ENCODE data around the gene CD7.
A peak's percentile ranks its signal among the peaks of the same experiment; 100 is the strongest.

The CD7 gene

DNA sequence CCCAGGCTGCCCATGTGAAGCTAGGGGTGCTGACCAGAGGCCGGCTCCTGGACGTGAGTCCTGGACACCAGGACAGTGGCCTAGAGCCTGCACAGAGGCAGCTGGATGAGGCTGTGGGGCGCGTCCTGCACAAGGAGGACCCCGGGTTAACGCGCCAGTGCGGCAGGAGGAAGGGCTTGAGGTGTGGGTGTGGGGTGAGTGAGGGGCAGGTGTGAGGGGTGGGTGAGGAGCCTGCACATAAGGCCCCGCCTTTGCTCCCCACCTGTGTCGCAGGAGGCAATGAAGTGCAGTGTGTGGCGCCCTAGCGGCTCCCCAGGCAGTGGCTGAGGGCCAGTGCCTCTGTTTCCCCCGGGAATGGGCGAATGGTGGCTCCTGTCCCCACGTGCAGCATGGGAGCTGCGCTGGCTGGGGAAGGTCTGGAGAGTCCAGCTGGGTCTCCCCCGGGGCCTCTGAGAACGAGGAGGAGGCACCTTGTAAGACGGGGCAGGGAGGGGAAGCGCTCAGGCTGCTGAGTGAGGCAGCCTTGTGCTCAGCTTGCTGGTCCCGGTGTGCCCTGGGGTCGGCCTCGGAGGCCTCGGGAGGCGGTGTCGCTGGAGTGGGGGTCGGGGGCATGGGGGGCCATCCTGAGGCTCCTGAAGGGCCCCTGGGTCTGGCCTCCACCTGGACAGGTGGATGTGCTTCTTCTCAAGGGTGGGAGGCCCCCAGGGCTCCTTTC, 3.2 kb downstream of the CD7 start:
- no peak for DNase-seq

DNA sequence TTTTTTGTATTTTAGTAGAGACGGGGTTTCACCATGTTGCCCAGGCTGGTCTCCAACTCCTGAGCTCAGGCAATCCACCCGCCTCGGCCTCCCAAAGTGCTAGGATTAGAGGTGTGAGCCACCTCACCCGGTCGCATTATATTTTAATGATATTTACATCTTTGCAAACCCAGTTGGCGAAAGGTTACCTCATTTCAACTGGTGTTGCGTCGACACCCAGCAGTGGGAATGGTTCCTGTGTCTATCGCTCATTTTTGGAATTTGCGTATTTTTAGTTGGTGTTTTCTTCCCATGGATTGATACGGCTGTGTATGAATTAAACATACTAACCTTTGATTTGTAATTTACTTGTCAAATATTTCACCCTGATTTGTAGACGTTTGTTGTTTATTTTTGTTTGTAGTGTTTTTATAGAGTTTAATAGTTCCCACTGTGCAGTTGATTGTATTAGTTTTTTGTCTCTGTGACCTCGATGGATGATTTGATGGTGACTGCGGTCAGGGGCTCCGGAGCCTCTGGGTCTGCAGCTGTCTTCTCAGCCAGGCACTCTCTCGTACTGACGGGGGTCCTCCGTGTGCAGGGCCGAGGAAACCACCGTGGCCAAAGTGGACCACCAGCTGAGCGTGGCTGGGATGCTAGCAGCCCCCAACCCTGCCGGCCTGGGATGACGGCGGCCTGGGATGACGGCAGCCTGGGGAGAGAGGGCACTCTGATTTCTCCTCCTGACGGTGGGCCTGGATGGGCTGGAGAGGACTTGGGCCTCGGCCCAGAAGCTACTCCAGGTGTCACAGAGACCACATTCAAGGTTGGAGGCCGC, 4.0 kb downstream of the CD7 start:
- no peak for DNase-seq

DNA sequence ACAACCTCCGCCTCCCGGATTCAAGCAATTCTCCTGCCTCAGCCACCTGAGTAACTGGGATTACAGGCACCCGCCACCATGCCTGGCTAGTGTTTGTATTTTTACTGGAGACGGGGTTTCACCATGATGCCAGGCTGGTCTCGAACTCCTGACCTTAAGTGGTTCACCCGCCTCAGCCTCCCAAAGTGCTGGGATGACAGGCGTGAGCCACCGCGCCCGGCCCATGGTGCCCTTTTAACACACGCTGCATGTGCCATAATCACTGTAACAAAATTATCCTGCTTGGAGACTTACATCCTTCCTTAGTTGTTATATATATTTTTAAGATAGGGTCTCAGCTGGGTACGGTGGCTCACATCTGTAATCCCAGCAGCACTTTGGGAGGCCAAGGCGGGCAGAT, 5.4 kb downstream of the CD7 start:
- DNase-seq, result no peak

DNA sequence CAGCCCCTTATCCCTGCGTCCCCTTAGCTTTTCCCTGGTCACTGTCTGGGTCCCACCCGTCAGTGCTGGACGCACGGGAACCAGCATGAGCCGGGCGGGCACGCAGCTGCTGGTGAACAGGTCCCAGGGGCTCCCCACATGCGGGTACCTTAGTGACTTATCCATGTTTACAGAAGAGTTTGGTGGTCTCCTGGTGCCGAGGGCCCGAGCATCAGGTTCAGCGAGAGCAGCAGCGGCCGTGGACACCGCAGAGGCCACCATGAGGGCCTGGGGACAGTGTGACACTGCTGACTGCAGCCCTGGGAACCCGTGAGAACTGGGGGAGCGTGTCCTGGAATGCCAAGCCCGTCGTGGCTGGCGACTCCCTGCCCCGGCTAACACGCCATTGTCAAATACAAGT, 6.5 kb downstream of the CD7 start:
- no peak for DNase-seq

DNA sequence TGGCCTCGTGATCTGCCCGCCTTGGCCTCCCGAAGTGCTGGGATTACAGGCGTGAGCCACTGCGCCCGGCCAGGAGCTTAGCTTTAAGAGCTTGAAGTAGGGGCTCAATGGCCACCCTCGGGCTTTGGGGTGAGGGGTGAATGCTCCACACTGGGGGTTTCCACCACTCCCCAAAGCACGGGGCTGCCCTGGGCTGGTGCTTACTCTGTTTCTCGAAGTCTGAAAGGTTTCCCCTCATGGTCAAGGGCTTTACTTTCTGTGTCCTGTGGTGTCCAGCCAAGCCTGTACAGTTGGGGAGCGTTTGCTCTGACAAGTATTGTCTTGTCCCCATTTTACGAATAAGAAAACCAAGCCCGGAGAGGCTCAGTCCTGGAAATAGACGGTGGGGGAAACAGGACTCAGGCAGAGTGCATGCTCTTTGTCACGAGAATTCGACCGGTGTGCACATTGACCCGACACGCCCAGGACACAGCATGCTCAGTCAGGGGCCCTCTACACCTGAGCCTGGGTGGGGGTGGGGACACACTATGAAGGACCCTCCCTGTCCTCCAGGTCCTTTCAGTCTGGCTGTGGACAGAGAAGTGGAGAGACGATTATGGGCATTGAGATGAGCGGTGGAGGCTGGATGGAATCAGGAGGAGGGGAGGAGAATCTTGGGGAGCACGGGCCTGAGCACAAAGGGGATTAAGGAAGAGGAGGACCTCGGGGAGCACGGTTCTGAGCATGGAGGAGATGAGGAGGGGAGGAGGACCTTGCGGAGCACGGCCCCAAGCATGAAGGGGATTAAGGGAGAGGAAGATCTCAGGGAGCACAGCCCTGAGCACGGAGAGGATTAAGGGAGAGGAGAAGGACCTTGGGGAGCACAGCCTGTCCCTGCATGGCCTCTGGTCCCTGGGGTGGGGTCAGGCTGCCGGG, 7.5 kb downstream of the CD7 start:
- no peak for DNase-seq

DNA sequence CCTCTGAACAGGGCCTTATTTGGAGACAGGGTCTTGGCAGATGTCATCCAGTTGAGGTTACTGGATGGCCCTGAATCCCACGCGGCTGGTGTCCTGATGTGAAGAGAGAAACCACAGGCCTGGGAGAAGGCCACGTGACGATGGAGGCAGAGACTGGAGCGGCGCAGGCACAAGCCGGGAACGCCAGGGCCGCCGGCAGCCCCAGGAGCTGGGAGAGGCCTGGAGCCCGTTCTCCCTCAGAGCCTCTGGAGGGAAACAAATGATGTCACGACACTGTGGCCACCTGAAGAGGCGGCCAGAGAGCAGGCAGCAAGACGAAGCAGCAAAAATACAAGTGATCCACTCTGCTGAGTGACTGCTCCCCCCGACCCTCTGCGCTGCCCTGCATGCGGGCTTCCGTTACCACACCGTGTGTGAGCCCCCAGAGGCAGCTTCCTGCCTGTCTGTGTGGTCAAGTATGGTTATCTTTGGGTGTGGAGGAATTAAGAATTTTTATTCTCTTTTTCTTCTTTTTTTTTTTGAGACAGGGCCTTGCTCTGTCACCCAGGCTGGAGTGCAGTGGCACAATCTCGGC, 11.6 kb downstream of the CD7 start:
- DNase-seq, result no peak

DNA sequence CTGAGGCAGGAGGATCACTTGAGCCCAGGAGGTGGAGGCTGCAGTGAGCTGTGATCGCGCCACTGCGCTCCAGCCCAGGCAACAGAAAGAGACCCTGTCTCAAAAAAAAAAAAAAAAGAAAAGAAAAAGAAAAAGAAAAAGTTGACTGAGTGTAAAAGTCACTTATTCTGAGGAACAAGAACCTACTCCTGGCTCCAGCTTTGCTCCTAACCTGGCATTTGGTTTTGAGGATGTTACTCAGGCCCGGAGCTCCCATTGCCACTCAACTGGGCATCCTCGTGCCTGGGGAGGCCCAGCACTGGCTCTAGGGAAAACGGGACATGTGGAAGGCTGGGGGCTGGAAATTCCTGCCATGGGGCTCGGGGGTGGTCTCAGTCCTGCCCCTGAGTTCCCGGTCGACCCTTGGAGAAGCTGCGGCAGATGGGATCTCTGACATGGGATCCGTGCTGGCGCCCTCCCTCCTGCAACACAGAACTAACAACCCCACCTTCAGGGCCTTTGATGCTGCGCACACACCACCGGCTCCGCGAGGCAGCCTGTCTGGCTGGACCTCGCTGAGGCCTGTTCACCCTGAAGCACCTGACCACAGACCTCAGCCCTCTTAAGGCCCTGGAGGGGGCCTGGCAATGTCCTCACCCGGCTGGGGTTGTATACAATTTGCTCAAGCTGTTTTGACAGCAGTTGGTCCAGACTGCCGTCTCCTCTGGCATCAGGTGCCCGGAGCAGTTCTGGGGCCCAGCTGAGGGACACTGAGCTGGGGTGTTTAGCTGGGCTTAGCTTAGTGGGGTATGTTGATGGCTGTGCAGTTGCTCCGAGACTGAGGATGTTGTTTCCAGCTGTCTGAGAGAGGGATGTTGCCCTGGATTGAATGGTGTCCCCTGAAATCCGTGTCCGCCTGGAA, 12.3 kb downstream of the CD7 start:
- DNase-seq, result no peak

DNA sequence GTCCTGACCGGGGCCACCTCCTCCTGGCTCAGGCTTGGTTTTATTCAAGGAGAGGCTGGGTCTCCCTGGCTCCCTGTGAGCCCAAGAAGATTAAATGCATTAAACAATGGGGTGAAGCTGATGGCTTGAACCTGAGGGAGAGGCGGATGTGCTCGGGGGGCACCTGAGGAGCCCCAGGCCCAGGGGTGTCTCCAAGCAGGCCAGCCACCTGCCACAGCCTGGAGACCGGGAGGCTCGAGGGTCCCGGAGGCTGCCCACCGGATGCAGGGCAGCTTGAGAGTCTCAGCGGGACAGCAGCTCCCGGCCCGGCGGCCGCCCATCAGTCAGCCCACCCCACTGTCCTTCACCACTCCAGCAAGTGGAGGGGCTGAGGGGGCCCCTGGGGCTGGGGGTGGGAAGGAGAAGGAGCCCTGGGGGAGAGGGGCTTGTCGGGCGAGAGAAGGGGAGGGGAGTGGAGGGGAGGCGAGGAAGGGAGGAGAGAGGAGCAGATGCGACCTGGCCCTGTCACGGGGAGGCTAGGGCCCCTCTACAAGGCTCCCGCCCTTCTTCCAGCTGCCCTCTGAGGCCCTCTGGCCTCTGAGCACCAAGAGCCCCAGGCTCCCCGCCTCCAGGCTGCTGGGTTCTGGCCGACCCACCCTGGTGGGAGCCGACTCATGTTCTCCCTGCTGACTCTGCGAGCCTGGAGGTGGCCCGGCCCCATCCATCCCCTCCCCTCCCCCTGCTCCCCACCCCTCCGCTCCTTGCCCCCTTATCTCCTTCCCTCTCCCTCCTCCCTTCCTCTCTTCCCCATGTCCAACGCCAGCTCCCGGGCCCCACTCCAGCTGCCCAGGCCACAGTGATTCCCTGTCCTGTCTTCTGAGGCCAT, 13.2 kb downstream of the CD7 start:
- no peak for DNase-seq

DNA sequence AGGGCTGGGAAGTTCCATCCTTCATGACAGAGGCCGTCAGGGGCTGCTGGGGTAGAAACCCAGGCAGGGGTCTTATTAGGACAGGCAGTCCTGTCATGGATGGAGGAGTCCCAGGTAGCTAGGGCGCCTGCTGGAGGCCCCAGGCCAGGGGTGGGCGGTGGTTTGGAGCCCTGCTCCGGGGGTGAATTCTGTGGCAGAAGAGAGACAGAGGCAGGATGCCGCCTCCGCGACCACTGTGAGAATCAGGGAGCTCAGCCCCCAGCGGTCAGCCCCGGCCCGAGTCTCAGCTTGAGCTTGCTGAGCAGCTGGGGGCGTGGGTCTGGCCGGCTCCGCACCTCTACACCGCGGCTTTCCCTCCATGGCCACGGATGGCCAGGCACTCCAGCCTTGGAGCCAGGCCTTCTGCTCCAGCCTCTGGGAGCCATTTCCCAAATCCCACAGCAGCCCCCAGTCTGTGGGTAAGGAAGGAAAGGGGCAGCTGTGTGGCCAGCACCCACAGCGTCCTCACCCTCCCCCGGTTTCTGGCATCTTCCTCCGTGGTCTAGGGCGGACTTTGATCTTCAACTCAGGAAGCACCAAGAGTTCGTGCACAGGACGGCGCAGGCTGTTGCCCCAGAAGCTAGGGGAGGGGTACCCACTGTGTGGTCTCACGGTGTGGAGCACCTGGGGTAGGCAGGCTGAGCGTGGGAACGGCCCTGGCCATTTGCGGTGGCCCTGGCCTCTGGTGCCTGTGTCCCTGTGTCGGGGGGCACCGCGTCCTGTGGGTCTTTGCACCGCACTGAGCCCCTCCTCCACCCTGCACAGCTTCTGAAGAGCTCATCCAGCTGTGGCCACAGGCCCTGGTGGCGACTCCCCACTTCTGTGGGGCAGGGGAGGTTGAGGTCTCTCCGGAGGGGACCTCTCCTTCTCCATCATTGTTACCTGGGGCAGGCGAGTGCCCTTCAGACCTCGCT, 14.1 kb downstream of the CD7 start:
- DNase-seq, result no peak

DNA sequence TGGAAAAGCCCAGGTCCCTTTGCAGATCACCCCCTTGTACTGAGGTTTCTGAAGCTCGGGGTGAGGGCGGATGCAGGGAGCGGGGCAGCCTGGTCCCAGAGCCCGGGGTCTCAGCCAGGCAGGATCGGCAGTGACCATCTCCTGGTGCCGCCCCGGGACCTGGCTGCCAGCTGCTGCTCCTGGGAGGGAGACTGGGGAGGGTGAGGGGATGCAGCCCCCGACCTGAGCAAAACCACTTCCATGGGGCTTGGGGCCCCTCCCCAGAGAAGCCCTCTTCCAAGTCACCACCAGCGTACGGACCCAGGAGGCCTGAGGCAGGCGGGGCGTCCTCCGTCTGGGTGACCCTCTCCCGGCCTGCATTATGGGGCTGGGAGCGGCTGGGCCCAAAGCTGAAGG, 14.8 kb downstream of the CD7 start:
- DNase-seq, result no peak

DNA sequence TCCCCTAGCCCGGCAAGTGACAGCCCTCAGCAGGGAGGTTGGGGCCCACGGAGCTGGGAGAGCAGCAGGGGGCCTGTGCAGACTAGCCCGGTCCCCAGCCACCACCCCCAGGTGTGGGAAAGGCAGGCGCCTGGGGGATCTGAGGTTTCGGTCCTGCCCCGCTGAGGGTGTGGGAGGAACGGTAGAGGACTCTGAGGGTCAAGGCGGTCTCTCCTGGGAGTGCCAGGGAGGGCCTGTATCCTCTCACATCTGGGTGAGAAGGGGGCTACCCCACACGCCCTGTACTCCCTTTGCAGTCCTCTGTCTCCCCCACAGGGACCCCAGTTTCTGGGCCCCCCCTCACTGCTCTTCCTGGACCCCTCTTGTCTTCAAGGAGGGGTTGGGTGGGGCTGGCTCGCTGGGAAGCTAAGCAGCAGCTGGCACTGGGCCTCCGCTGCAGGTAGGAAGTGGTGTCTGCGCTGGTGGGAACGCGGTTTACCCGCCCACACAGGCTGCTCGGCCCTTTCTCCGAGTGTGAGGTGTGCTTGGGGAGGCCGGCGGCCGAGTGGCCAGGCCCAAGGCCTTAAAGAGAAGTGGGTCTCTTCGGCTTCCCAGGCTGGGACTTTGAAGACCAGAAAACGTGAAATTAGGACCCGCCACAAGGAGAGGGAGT, 15.4 kb downstream of the CD7 start:
- DNase-seq, result no peak

DNA sequence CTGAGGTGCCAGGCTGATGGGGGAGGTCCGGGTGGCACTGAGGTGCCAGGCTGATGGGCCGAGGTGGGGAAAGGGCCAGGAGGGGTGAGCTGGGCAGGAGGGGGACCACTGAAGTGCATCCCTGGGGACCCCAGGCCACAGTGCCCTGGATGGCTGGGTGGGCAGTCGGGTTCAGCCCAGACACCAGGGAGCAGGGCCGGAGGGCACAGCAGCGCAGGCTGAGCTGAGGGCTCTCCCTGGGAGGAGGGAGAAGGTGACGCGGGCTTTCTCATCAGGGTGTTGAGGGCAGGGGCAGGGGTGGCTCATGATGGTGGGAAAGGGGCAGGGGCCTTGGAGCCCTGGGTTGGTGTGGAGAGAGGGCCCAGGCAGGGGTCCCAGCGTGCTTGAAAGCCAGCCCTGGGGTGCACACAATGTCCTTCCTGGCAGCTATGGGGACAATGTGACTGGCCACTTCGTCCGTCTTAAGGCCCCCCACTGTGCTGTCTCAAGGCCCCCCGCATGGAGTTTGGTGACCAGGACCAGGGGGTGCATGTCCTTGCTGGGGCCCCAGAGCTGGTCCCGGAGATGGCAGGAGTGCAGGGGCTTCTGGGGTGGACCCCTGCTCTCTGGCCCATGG, 16.0 kb downstream of the CD7 start:
- DNase-seq, result no peak

DNA sequence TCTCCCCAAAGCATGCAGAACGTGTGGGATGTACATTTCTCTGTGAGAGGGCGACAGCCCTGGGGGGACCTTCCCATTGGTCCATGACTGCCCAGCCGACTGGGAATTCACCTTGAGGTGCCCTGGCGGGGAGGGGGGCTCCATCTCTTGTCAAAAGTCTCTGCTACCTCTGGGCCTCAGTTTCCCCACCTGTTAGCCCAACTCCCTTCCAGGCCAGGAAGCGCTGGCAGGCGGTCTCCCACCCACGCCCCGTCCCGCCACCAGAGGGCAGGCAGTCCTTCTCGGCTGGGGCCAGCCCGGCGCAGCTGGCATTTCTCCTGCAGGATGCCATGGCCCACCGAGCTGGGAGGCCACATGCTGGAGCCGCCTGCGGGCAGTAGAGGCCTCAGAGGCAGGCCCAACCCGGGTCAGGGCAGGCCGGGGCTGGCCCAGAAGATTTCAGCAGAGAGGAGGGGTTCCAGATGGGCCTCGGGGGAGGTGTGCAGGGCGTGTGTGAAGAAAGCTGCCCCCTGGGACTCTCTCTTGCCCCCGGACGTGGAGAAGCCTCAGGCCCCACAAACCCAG, 16.6 kb downstream of the CD7 start:
- DNase-seq, result peak; percentile 88

DNA sequence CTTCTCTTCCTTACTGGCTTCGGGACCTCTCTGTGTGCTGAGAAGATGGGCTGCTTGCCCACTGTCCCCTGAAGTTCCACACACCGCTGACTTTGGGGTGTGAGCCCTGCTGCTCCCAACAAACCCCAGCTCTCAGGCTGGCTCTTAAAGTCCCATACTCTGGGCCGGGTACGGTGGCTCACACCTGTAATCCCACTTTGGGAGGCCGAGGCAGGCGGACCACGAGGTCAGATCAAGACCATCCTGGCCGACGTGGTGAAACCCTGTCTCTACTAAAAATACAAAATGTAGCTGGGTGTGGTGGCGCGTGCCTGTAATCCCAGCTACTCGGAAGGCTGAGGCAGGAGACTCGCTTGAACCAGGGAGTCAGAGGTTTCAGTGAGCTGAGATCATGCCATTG, 17.2 kb downstream of the CD7 start:
- no peak for DNase-seq

DNA sequence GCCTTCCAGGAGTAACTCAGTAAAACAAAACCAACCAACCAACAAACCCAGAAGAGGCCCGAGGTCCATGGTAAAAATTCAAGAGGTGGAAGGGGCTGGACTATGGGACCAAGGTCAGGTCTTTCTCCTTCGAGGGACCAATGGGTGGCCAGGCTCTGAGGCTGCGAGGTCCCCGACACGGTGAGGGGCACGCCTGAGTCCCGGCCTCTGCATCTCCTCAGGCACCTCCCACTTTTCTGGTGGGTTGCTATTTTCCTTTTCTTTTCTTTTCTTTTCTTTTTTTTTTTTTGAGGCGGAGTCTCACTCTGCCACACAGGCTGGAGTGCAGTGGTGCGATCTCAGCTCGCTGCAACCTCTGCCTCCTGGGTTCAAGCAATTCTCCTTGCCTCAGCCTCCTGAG, 18.0 kb downstream of the CD7 start:
- DNase-seq, result no peak

DNA sequence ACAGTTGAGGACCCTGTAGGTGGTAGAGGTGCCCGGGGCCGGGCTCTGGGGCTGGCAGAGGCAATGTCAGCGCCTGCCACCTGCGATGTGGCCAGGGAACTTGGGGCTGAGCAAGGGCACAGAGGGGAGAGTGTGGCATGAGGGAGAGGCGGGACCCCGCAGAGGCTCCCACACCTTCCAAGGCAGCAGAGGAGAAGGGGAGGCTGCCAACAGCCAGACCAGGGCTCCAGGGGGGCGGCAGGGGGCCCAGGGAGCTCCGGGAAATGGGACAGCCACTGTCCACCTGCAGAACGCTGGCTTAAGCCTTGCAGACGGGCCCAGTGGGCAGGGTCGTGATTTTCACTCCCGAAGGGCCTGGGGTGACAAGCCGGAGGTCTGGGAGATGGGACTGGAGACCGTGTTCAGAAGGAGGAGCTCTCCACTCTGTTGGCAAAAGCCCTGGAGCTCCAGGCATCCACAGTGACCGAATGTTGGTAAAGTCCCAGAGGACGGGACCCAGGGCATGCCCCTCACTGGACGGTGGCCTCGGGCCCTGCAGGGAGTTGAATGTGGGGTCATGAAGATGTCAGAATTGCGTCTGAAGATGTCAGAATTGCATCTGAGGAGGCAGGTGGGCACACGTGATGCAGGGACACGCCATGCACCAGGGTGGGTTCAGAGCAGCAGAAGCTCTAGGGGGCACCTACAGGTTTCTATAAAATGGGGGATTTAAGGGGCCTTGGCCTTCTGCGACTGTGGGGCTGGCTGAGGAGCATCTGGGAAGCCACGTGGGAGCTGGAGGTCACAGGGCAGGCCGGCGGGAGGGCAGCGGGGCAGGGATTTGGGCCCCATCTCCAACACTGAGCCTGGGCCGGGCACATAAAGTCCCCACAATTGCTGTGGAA, 18.6 kb downstream of the CD7 start:
- no peak for DNase-seq
